Measurements from ENCODE around the gene MYBPC3. TPM values are rescaled to one million over a fixed set of nuclear protein-coding genes. Genes with fewer than 3 reads are reported as not detected.
"Not testable (repeated sequence)": the region's sequence is repeated elsewhere in the genome, so short reads cannot be mapped to it uniquely, and the experiment has no call there.

Gene MYBPC3
- total and polyA plus RNA-seq, 2 donors, result 0.09 to 0.55 TPM

DNA sequence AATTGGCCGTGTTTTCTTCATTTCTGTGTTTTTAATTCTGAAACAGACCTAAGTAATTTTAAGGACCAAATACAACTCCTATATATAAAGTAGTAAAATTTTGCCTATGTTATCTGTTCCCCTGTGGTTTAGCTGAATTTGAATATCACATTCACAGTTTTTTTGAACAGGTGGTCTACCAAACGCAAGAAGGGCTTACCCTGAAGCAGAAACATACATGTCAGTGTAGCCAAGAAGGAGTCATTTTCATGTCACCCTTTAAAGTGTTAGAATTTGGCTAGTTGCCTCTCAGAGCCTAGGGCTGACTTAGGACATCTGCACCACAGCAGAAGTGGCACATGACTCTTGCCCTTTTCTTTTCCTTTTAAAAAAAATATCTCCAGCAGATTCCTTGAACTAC is 34.3 kb downstream of the MYBPC3 start:
- Histone ChIP-seq H3K4me3 (ENCODE audit: low read length in 2 of 2) (no peak overlapping the region), H3K9me3 (ENCODE audit: control insufficient read depth in 2 of 2, insufficient read depth in 1 of 2, low read length in 1 of 2) (no peaks in the 10 kb centered on the region), H3K27me3 (ENCODE audit: control insufficient read depth in 2 of 2, insufficient read depth in 1 of 2, low read length in 1 of 2) (no peaks in the 10 kb centered on the region), H3K27ac (ENCODE audit: low read depth in 1 of 2, low read length in 1 of 2) (no peak overlapping the region), H3K4me1 (ENCODE audit: control insufficient read depth in 2 of 2, insufficient read depth in 2 of 2, low read length in 2 of 2) (no peaks in the 10 kb centered on the region), H3K36me3 (ENCODE audit: control insufficient read depth in 2 of 2, insufficient read depth in 2 of 2, low read length in 1 of 2) (peaks cover 57 to 59% of the 10 kb centered on the region in 2 donors)
- 99% methylated on average over 2 of the region's 2 CpGs for WGBS
- no peak for DNase-seq (ENCODE audit: low read depth in 6 of 9, low spot score in 9 of 9)

DNA sequence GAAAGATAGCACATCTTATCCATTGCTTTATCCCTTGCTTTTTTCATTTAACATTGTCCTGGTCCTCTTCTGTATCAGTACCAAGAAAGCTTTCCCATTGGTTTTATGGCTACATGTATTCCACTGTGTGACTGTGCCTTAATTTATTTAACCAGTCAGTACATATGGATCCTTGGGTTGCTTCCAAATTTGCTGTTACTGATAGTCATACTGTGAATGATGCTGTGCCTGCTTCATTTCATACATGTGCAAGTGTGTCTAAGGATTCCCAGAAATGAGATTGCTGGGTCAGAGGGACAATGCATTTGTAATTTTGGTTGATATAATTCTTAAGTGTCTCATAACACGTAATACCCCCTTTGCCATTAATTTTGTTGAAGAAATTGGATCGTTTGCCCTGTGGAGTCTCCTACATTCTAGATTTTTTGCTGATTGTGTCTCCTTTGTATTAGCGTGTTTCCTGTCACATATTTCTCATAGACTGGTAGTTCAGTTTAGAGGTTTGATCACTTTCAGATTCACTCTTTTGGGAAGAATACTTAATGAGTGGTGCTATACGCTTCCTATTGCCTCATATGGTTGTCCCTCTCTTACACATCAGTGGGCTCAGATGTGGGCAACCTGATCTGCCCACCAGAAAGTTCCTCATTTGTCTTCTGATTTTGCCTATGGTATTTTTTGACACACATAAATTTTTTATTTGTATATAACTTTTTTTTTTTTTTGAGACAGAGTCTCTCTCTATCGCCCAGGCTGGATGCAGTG is 35.3 kb downstream of the MYBPC3 start:
- no peaks in the 10 kb centered on the region for H3K4me1 ChIP-seq (ENCODE audit: control insufficient read depth in 2 of 2, insufficient read depth in 2 of 2, low read length in 2 of 2)
- H3K27me3 ChIP-seq (ENCODE audit: control insufficient read depth in 2 of 2, insufficient read depth in 1 of 2, low read length in 1 of 2), result no peaks in the 10 kb centered on the region
- no peak for DNase-seq (ENCODE audit: low read depth in 6 of 9, low spot score in 9 of 9)
- no peak overlapping the region for H3K27ac ChIP-seq (ENCODE audit: low read depth in 1 of 2, low read length in 1 of 2)
- no peak overlapping the region for H3K4me3 ChIP-seq (ENCODE audit: low read length in 2 of 2)
- peaks cover 62 to 63% of the 10 kb centered on the region in 2 donors for H3K36me3 ChIP-seq (ENCODE audit: control insufficient read depth in 2 of 2, insufficient read depth in 2 of 2, low read length in 1 of 2)
- 95% methylated on average over 5 of the region's 5 CpGs for WGBS
- no peaks in the 10 kb centered on the region for H3K9me3 ChIP-seq (ENCODE audit: control insufficient read depth in 2 of 2, insufficient read depth in 1 of 2, low read length in 1 of 2)

- H3K4me1 ChIP-seq (ENCODE audit: control insufficient read depth in 2 of 2, insufficient read depth in 2 of 2, low read length in 2 of 2); DNase-seq (ENCODE audit: low read depth in 6 of 9, low spot score in 9 of 9); H3K27me3 ChIP-seq (ENCODE audit: control insufficient read depth in 2 of 2, insufficient read depth in 1 of 2, low read length in 1 of 2); H3K27ac ChIP-seq (ENCODE audit: low read depth in 1 of 2, low read length in 1 of 2); H3K9me3 ChIP-seq (ENCODE audit: control insufficient read depth in 2 of 2, insufficient read depth in 1 of 2, low read length in 1 of 2); H3K4me3 ChIP-seq (ENCODE audit: low read length in 2 of 2): not testable (repeated sequence)
- H3K36me3 ChIP-seq (ENCODE audit: control insufficient read depth in 2 of 2, insufficient read depth in 2 of 2, low read length in 1 of 2), result peaks cover 62 to 64% of the 10 kb centered on the region in 2 donors
- WGBS, result 98% methylated on average over 8 of the region's 8 CpGs
Observed at GRCh38 chr11:47316501-47316900, 36.0 kb downstream of the MYBPC3 start.

- Histone ChIP-seq H3K27me3 (ENCODE audit: control insufficient read depth in 2 of 2, insufficient read depth in 1 of 2, low read length in 1 of 2) (no peaks in the 10 kb centered on the region), H3K27ac (ENCODE audit: low read depth in 1 of 2, low read length in 1 of 2) (no peak overlapping the region), H3K36me3 (ENCODE audit: control insufficient read depth in 2 of 2, insufficient read depth in 2 of 2, low read length in 1 of 2) (peaks cover 63 to 68% of the 10 kb centered on the region in 2 donors), H3K9me3 (ENCODE audit: control insufficient read depth in 2 of 2, insufficient read depth in 1 of 2, low read length in 1 of 2) (no peaks in the 10 kb centered on the region), H3K4me1 (ENCODE audit: control insufficient read depth in 2 of 2, insufficient read depth in 2 of 2, low read length in 2 of 2) (no peaks in the 10 kb centered on the region), H3K4me3 (ENCODE audit: low read length in 2 of 2) (no peak overlapping the region)
- 96% methylated on average over 5 of the region's 5 CpGs for WGBS
- DNase-seq (ENCODE audit: low read depth in 6 of 9, low spot score in 9 of 9), result no peak
Observed at GRCh38 chr11:47314992-47315391, 37.5 kb downstream of the MYBPC3 start.

DNA sequence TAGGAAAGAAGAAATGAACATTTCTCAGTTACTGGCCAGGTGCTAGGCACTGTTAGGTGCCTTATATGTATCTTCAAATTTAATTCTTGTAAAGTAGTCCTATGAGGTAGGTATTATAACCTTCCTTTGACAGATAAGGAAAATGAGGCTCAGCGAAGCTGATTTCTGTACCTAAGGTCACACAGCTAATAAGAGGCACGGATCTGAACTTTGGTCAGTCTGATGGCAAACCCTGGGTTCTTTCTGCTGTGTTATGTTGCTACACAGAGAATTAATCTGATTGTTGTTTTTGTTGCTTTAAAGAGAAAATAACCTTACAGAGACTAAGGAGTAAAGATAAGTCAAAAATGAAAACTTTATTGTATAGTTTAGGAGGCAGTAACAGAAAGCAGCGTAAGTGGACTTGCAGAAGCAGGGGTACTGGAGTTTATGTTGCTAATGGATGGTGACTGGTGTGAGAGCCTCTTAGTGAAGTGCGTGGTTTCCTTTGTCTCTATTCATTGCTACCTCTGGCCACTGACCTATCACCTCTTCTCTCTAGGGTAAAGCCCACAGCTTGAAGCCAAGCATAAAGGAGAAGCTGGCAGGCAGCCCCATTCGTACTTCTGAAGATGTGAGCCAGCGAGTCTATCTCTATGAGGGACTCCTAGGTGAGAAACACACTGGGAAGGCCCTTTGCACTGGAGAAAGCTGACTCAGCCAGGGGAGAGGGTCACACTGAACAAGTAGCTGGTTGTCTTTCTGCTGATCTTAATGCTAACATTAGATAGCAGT is 44.3 kb downstream of the MYBPC3 start:
- Histone ChIP-seq H3K4me3 (ENCODE audit: low read length in 2 of 2) (no peak overlapping the region), H3K27ac (ENCODE audit: low read depth in 1 of 2, low read length in 1 of 2) (no peak overlapping the region), H3K27me3 (ENCODE audit: control insufficient read depth in 2 of 2, insufficient read depth in 1 of 2, low read length in 1 of 2) (no peaks in the 10 kb centered on the region), H3K4me1 (ENCODE audit: control insufficient read depth in 2 of 2, insufficient read depth in 2 of 2, low read length in 2 of 2) (no peaks in the 10 kb centered on the region), H3K9me3 (ENCODE audit: control insufficient read depth in 2 of 2, insufficient read depth in 1 of 2, low read length in 1 of 2) (peaks cover 0 to 4% of the 10 kb centered on the region in 2 donors), H3K36me3 (ENCODE audit: control insufficient read depth in 2 of 2, insufficient read depth in 2 of 2, low read length in 1 of 2) (peaks cover 70 to 77% of the 10 kb centered on the region in 2 donors)
- DNase-seq (ENCODE audit: low read depth in 6 of 9, low spot score in 9 of 9), result no peak
- WGBS, result 96% methylated on average over 6 of the region's 6 CpGs

DNA sequence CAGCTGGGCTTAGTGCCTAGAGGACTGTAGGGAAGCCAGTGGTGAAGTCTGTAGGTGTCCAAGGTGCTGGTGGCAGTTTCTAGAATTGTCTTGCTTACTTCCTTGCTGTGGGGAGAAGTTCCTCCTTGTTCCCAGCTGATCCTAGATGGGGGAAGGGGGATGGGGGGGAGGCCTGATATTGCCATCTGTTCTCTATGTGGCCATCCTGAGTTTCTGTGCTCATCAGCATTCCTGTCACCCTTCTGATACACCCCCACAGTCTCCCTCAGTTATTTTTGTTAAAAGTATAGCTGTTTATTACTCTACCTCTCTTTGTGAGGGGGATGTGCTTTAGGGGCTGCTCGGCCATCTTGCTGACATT is 46.0 kb downstream of the MYBPC3 start:
- Histone ChIP-seq H3K4me1 (ENCODE audit: control insufficient read depth in 2 of 2, insufficient read depth in 2 of 2, low read length in 2 of 2) (no peaks in the 10 kb centered on the region), H3K36me3 (ENCODE audit: control insufficient read depth in 2 of 2, insufficient read depth in 2 of 2, low read length in 1 of 2) (peaks cover 58 to 79% of the 10 kb centered on the region in 2 donors), H3K4me3 (ENCODE audit: low read length in 2 of 2) (no peak overlapping the region), H3K27me3 (ENCODE audit: control insufficient read depth in 2 of 2, insufficient read depth in 1 of 2, low read length in 1 of 2) (no peaks in the 10 kb centered on the region), H3K9me3 (ENCODE audit: control insufficient read depth in 2 of 2, insufficient read depth in 1 of 2, low read length in 1 of 2) (peaks cover 0 to 11% of the 10 kb centered on the region in 2 donors), H3K27ac (ENCODE audit: low read depth in 1 of 2, low read length in 1 of 2) (no peak overlapping the region)
- DNase-seq (ENCODE audit: low read depth in 6 of 9, low spot score in 9 of 9), result no peak
- WGBS, result 98% methylated on average over 1 of the region's 1 CpG

DNA sequence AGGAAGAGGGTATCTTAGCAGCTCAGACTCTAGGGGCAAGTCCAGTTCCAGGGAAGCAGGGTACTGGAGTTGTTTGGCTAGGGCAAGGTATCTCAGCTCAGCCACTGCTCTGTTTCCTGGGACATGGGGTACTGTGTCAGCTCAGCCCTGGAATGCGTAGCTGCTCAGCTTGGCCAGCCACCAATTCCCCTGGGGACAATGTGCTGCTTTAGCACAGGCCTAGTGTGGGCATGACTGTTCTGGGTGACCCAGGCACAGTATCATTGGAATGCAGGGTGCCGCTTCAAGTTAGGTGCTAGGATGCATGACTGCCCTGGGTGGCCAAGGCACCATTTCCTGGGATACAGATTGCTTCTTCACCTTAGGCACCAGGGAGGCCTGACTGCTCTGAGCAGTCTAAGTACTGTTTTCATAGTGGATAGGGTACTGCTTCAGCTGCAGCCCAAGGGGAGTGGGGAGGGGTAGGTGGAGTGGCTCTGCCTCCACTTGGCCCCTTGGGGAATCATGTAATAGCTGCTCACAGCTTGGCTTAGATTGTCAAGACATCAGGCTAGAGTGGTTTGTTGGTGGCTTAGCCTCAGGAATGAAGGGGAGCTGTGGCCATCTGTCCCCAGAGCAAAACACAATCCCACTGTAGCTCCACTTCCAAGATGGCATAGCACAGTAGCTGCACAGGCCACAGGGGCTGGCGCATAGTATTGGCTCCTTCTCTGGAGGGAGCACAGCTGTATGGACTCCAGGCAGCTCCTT is 46.6 kb downstream of the MYBPC3 start:
- H3K36me3 ChIP-seq (ENCODE audit: control insufficient read depth in 2 of 2, insufficient read depth in 2 of 2, low read length in 1 of 2), result peaks cover 52 to 77% of the 10 kb centered on the region in 2 donors
- over 99% methylated on average over 3 of the region's 3 CpGs for WGBS
- H3K27me3 ChIP-seq (ENCODE audit: control insufficient read depth in 2 of 2, insufficient read depth in 1 of 2, low read length in 1 of 2), result no peaks in the 10 kb centered on the region
- no peak for DNase-seq (ENCODE audit: low read depth in 6 of 9, low spot score in 9 of 9)
- H3K4me3 ChIP-seq (ENCODE audit: low read length in 2 of 2), result no peak overlapping the region
- H3K9me3 ChIP-seq (ENCODE audit: control insufficient read depth in 2 of 2, insufficient read depth in 1 of 2, low read length in 1 of 2), result peaks cover 0 to 11% of the 10 kb centered on the region in 2 donors
- H3K27ac ChIP-seq (ENCODE audit: low read depth in 1 of 2, low read length in 1 of 2), result no peak overlapping the region
- H3K4me1 ChIP-seq (ENCODE audit: control insufficient read depth in 2 of 2, insufficient read depth in 2 of 2, low read length in 2 of 2), result no peaks in the 10 kb centered on the region

GRCh38 chr11:47302853-47303252 is 49.6 kb downstream of the MYBPC3 start:
- 98% methylated on average over 1 of the region's 1 CpG for WGBS
- Histone ChIP-seq H3K27ac (ENCODE audit: low read depth in 1 of 2, low read length in 1 of 2) (no peak overlapping the region), H3K9me3 (ENCODE audit: control insufficient read depth in 2 of 2, insufficient read depth in 1 of 2, low read length in 1 of 2) (peaks cover 0 to 11% of the 10 kb centered on the region in 2 donors), H3K36me3 (ENCODE audit: control insufficient read depth in 2 of 2, insufficient read depth in 2 of 2, low read length in 1 of 2) (peaks cover 37 to 77% of the 10 kb centered on the region in 2 donors), H3K27me3 (ENCODE audit: control insufficient read depth in 2 of 2, insufficient read depth in 1 of 2, low read length in 1 of 2) (no peaks in the 10 kb centered on the region), H3K4me3 (ENCODE audit: low read length in 2 of 2) (no peak overlapping the region), H3K4me1 (ENCODE audit: control insufficient read depth in 2 of 2, insufficient read depth in 2 of 2, low read length in 2 of 2) (no peaks in the 10 kb centered on the region)
- no peak for DNase-seq (ENCODE audit: low read depth in 6 of 9, low spot score in 9 of 9)

DNA sequence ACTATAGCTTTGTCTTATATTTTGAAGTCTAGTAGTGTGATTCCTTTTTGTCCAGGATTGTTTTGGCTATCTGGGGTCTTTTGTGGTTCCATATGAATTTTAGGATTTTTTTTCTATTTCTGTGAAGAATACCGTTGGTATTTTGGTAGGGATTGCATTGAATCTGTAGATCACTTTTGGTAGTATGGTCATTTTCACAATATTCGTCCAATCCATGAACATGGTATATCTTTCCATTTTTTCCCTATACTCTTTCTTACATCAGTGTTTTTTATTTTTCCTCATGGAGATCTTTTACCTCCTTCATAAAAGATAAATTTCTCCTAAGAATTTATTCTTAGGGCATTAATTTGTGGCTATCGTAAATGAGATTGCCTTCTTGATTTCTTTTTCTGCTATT is 53.4 kb downstream of the MYBPC3 start:
- WGBS, result 97% methylated on average over 3 of the region's 3 CpGs
- no peaks in the 10 kb centered on the region for H3K27me3 ChIP-seq (ENCODE audit: control insufficient read depth in 2 of 2, insufficient read depth in 1 of 2, low read length in 1 of 2)
- H3K4me1 ChIP-seq (ENCODE audit: control insufficient read depth in 2 of 2, insufficient read depth in 2 of 2, low read length in 2 of 2), result no peaks in the 10 kb centered on the region
- H3K36me3 ChIP-seq (ENCODE audit: control insufficient read depth in 2 of 2, insufficient read depth in 2 of 2, low read length in 1 of 2), result peaks cover 35 to 68% of the 10 kb centered on the region in 2 donors
- H3K27ac ChIP-seq (ENCODE audit: low read depth in 1 of 2, low read length in 1 of 2), result no peak overlapping the region
- DNase-seq (ENCODE audit: low read depth in 6 of 9, low spot score in 9 of 9), result no peak
- H3K4me3 ChIP-seq (ENCODE audit: low read length in 2 of 2), result no peak overlapping the region
- H3K9me3 ChIP-seq (ENCODE audit: control insufficient read depth in 2 of 2, insufficient read depth in 1 of 2, low read length in 1 of 2), result peaks cover 0 to 11% of the 10 kb centered on the region in 2 donors

All from thymus (tissue), 11 donors.